IPS-15b (cell line): ENCODE data around the gene MXRA8.
A peak's percentile ranks its signal among the peaks of the same experiment; 100 is the strongest.

Source experiments
- H3K27me3 ChIP-seq: one replicate; pipeline ENCODE4 v1.6.1; 2013; ENCODE audit warnings: low read length; ENCODE audit not compliant: control insufficient read depth, insufficient read depth
- H3K36me3 ChIP-seq: one replicate; pipeline ENCODE4 v1.6.1; 2013; ENCODE audit warnings: low read length; ENCODE audit not compliant: control insufficient read depth, insufficient read depth
- H3K4me1 ChIP-seq: one replicate; pipeline ENCODE4 v1.6.1; 2013; ENCODE audit warnings: mild to moderate bottlenecking, low read length; ENCODE audit not compliant: control insufficient read depth, insufficient read depth
- H3K4me3 ChIP-seq: one replicate; pipeline ENCODE4 v1.5.1; 2013; ENCODE audit warnings: low read depth, low read length
- H3K9ac ChIP-seq: one replicate; pipeline ENCODE4 v1.6.1; 2013; ENCODE audit warnings: low read depth, mild to moderate bottlenecking, low read length
- H3K9me3 ChIP-seq: one replicate; pipeline ENCODE4 v1.6.1; 2013; ENCODE audit warnings: mild to moderate bottlenecking, low read length; ENCODE audit not compliant: control insufficient read depth, insufficient read depth

MXRA8 gene

GRCh38 chr1:1327291-1327690 lies 31.1 kb downstream of the MXRA8 start:
- H3K4me3 ChIP-seq, result no peak overlapping the region
- peaks cover 3% of the 10 kb centered on the region for H3K4me1 ChIP-seq

GRCh38 chr1:1326075-1326605 lies 32.2 kb downstream of the MXRA8 start:
- H3K4me1 ChIP-seq, result peaks cover 3% of the 10 kb centered on the region
- peaks cover 12% of the 10 kb centered on the region for H3K36me3 ChIP-seq
- no peak overlapping the region for H3K9ac ChIP-seq
- no peak overlapping the region for H3K4me3 ChIP-seq
- no peaks in the 10 kb centered on the region for H3K9me3 ChIP-seq
- H3K27me3 ChIP-seq, result no peaks in the 10 kb centered on the region

More at GRCh38 chr1:1327291-1327690, 31.1 kb downstream of the MXRA8 start:
- Histone ChIP-seq H3K9ac (no peak overlapping the region), H3K9me3 (no peaks in the 10 kb centered on the region), H3K36me3 (peaks cover 7% of the 10 kb centered on the region), H3K27me3 (no peaks in the 10 kb centered on the region)

- peak overlapping the region; percentile 63 for H3K4me3 ChIP-seq
- H3K4me1 ChIP-seq, result peaks cover 3% of the 10 kb centered on the region
- no peaks in the 10 kb centered on the region for H3K9me3 ChIP-seq
- H3K36me3 ChIP-seq, result peaks cover 18% of the 10 kb centered on the region
- H3K27me3 ChIP-seq, result no peaks in the 10 kb centered on the region
- H3K9ac ChIP-seq, result peak overlapping the region; percentile 56
Measured at GRCh38 chr1:1325288-1326074, 32.9 kb downstream of the MXRA8 start.

- H3K9ac ChIP-seq, result peak within 1 kb of the TSS; percentile 79
- H3K4me3 ChIP-seq, result peak within 1 kb of the TSS; percentile 71
- H3K4me1 ChIP-seq, result peaks cover 3% of the 10 kb centered on the region
- H3K36me3 ChIP-seq, result peaks cover 26% of the 10 kb centered on the region
- H3K27me3 ChIP-seq, result no peaks in the 10 kb centered on the region
- no peaks in the 10 kb centered on the region for H3K9me3 ChIP-seq
Measured at GRCh38 chr1:1324524-1325287, 33.6 kb downstream of the MXRA8 start, which contains the start of the genes CPTP and INTS11. TSS of gene CPTP (plus strand) at chr1:1324802. CDS start at chr1:1326911, 2,109 bp downstream. TSS of gene INTS11 (minus strand) at chr1:1324660. CDS start at chr1:1324608, 52 bp downstream.

GRCh38 chr1:1324084-1324523 lies 34.3 kb downstream of the MXRA8 start:
- Histone ChIP-seq H3K36me3 (peaks cover 32% of the 10 kb centered on the region), H3K9me3 (no peaks in the 10 kb centered on the region), H3K27me3 (no peaks in the 10 kb centered on the region), H3K9ac (peak overlapping the region; percentile 79), H3K4me3 (peak overlapping the region; percentile 71), H3K4me1 (peaks cover 3% of the 10 kb centered on the region)

- H3K4me1 ChIP-seq, result peaks cover 3% of the 10 kb centered on the region
- H3K9ac ChIP-seq, result no peak overlapping the region
- no peaks in the 10 kb centered on the region for H3K9me3 ChIP-seq
- H3K36me3 ChIP-seq, result peaks cover 36% of the 10 kb centered on the region
- no peaks in the 10 kb centered on the region for H3K27me3 ChIP-seq
- H3K4me3 ChIP-seq, result no peak overlapping the region
Measured at GRCh38 chr1:1322952-1323351, 35.4 kb downstream of the MXRA8 start.

- H3K36me3 ChIP-seq, result peaks cover 35% of the 10 kb centered on the region
Measured at GRCh38 chr1:1322418-1322817, 35.9 kb downstream of the MXRA8 start.

GRCh38 chr1:1321477-1321876 lies 36.9 kb downstream of the MXRA8 start:
- H3K36me3 ChIP-seq, result peaks cover 29% of the 10 kb centered on the region

More at GRCh38 chr1:1322418-1322817, 35.9 kb downstream of the MXRA8 start:
- Histone ChIP-seq H3K4me3 (no peak overlapping the region), H3K27me3 (no peaks in the 10 kb centered on the region), H3K9ac (no peak overlapping the region), H3K4me1 (peaks cover 3% of the 10 kb centered on the region), H3K9me3 (no peaks in the 10 kb centered on the region)

GRCh38 chr1:1320666-1321448 lies 37.5 kb downstream of the MXRA8 start:
- Histone ChIP-seq H3K36me3 (peaks cover 29% of the 10 kb centered on the region), H3K4me1 (peaks cover 3% of the 10 kb centered on the region), H3K9ac (no peak overlapping the region)

More at GRCh38 chr1:1321477-1321876, 36.9 kb downstream of the MXRA8 start:
- Histone ChIP-seq H3K27me3 (no peaks in the 10 kb centered on the region), H3K9me3 (no peaks in the 10 kb centered on the region), H3K4me3 (no peak overlapping the region), H3K4me1 (peaks cover 3% of the 10 kb centered on the region), H3K9ac (no peak overlapping the region)

GRCh38 chr1:1319646-1319941 lies 38.8 kb downstream of the MXRA8 start:
- H3K27me3 ChIP-seq, result no peaks in the 10 kb centered on the region
- peaks cover 3% of the 10 kb centered on the region for H3K4me1 ChIP-seq
- no peak overlapping the region for H3K9ac ChIP-seq
- H3K9me3 ChIP-seq, result no peaks in the 10 kb centered on the region
- no peak overlapping the region for H3K4me3 ChIP-seq
- peaks cover 35% of the 10 kb centered on the region for H3K36me3 ChIP-seq

More at GRCh38 chr1:1320666-1321448, 37.5 kb downstream of the MXRA8 start:
- Histone ChIP-seq H3K9me3 (no peaks in the 10 kb centered on the region), H3K27me3 (no peaks in the 10 kb centered on the region), H3K4me3 (no peak overlapping the region)
